Esophagus muscularis mucosa (tissue), 4 donors: ENCODE measurements around the gene LRRC4B. TPM values are rescaled to one million over a fixed set of nuclear protein-coding genes. Genes with fewer than 3 reads are reported as not detected.

Experiments
- DNase-seq: peaks from one replicate; pipeline ENCODE4 v3.0.0-alpha.2; 2017; ENCODE audit errors: extremely low spot score
- H3K27ac ChIP-seq, 4 donors: fragments of 200-600 bp; sonication (generic); replicated peaks in 1 of 4; 1 replicate in 3 of 4; 2 replicates in 1 of 4; pipeline ENCODE4 v1.5.1; 2016 to 2019; ENCODE audit warnings: mild to moderate bottlenecking in 1 of 4
- H3K27me3 ChIP-seq, 4 donors: fragments of 200-600 bp; sonication (generic); one replicate each; pipeline versions ENCODE4 v1.5.1 to v1.6.0; 2016 to 2019
- H3K36me3 ChIP-seq, 4 donors: fragments of 200-600 bp; sonication (generic); one replicate each; pipeline ENCODE4 v1.5.1; 2016 to 2019
- H3K4me1 ChIP-seq, 4 donors: fragments of 200-600 bp; sonication (generic); one replicate each; pipeline ENCODE4 v1.5.1; 2016 to 2019
- H3K4me3 ChIP-seq, 4 donors: fragments of 200-600 bp; sonication (generic); 1 replicate in 2 of 4; 2 replicates in 2 of 4; pipeline ENCODE4 v1.5.1; 2016 to 2019; ENCODE audit warnings: mild to moderate bottlenecking in 4 of 4, moderate library complexity in 1 of 4
- H3K9me3 ChIP-seq, 4 donors: fragments of 200-600 bp; sonication (generic); 1 replicate in 3 of 4; 2 replicates in 1 of 4; pipeline ENCODE4 v1.5.1; 2016 to 2019
- CTCF ChIP-seq, 3 experiments: fragments of 200-600 bp in 2 of 3; fragments of 450-650 bp in 1 of 3; sonication (generic) in 2 of 3; IDR thresholded peaks; one replicate each; pipeline ENCODE4 v1.5.1; 2017 to 2019; ENCODE audit warnings: antibody characterized with exemption in 3 of 3, mild to moderate bottlenecking in 2 of 3, moderate library complexity in 1 of 3
- EP300 ChIP-seq: sonication (generic); formaldehyde crosslinking; IDR thresholded peaks from one replicate; pipeline ENCODE4 v1.6.1; 2017; ENCODE audit warnings: antibody characterized with exemption
- POLR2A ChIP-seq: fragments of 450-650 bp; IDR thresholded peaks from one replicate; pipeline ENCODE4 v1.6.1; 2017; ENCODE audit warnings: antibody characterized with exemption, moderate library complexity, mild to moderate bottlenecking, low read depth
- POLR2AphosphoS5 ChIP-seq, 2 donors: sonication (generic); formaldehyde crosslinking; IDR thresholded peaks; one replicate each; pipeline ENCODE4 v1.6.1; 2017; ENCODE audit warnings: antibody characterized with exemption in 2 of 2
- WGBS: methylation state at CpG from one replicate; pipeline ENCODE4 v1.1.5; 2018; 5-methylcytosine and 5-hydroxymethylcytosine counted together
- intact Hi-C: fragments of 100-400 bp; cut with DNase I; formaldehyde crosslinking; loops from one replicate; pipeline ENCODE4 v1.15.1; 2023
- total RNA-seq, 4 donors: library from RNA; depleted of rRNA; stranded (reverse); fragments of >200 nt; gene quantifications; one replicate each; pipeline versions ENCODE4 v1.1.0 to v1.2.1, GENCODE V29; 2016

The LRRC4B gene
- total RNA-seq, 4 donors from 2014 or later: 3.7 to 12.5 (median 6.7) TPM

- Histone ChIP-seq H3K4me3 (no peak overlapping the region), H3K9me3 (no peaks in the 10 kb centered on the region), H3K4me1 (peaks cover 0 to 19% (median 17%) of the 10 kb centered on the region in 4 donors), H3K27me3 (no peaks in the 10 kb centered on the region), H3K36me3 (peaks cover 0 to 3% (median under 1%) of the 10 kb centered on the region in 4 donors), H3K27ac (no peak overlapping the region)
- 55% methylated on average over 18 of the region's 27 CpGs for WGBS
- DNase-seq: no peak
- intact Hi-C loops: no loop called here
- no peak for TF ChIP-seq EP300
- TF ChIP-seq CTCF (IDR thresholded peaks at IDR 0.05): no peak
- peak; percentile 55 for TF ChIP-seq POLR2A
- TF ChIP-seq POLR2AphosphoS5 (IDR thresholded peaks at IDR 0.05): no peak
Observed at GRCh38 chr19:50500060-50500752, 68.0 kb downstream of the LRRC4B start.

GRCh38 chr19:50498219-50499056, 69.8 kb downstream of the LRRC4B start:
- H3K27ac ChIP-seq: no peak overlapping the region
- peaks cover 0 to 3% (median 0%) of the 10 kb centered on the region in 4 donors for H3K36me3 ChIP-seq
- no peak for DNase-seq
- intact Hi-C loops: no loop called here
- no peak for TF ChIP-seq POLR2AphosphoS5 (IDR thresholded peaks at IDR 0.05)
- WGBS: 81% methylated on average over 11 of the region's 11 CpGs
- H3K27me3 ChIP-seq: no peaks in the 10 kb centered on the region
- peaks cover 0 to 19% (median 17%) of the 10 kb centered on the region in 4 donors for H3K4me1 ChIP-seq
- no peak overlapping the region for H3K4me3 ChIP-seq
- no peaks in the 10 kb centered on the region for H3K9me3 ChIP-seq

DNA sequence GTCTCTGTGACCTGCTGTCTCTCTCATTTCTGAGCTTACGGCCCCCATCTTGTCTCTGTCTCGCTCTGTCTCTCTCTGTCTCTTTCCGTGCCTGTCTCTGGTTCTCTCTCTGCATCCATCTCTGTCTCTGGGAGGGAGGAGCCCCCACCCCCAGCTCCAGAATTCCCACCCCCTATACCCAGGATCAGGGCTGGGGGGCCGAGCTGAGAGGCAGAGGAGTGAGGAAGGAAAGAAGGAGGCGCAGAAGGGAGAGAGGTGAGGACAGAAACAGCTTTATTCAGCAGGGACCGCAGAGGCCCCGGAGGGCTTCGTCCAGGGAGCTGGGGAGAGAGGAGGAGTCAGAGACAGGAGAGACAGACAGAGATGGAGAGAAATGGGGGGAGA, 71.2 kb downstream of the LRRC4B start:
- Histone ChIP-seq H3K27me3 (no peaks in the 10 kb centered on the region), H3K4me1 (peaks cover 0 to 19% (median 17%) of the 10 kb centered on the region in 4 donors), H3K36me3 (peaks cover 0 to 3% (median 0%) of the 10 kb centered on the region in 4 donors), H3K9me3 (no peaks in the 10 kb centered on the region), H3K4me3 (no peak overlapping the region), H3K27ac (no peak overlapping the region)
- no peak for DNase-seq
- intact Hi-C loops: no loop called here
- 78% methylated on average over 8 of the region's 8 CpGs for whole genome bisulfite sequencing
- TF ChIP-seq POLR2A: no peak
- TF ChIP-seq POLR2AphosphoS5 (IDR thresholded peaks at IDR 0.05): no peak
- TF ChIP-seq EP300: no peak
- TF ChIP-seq CTCF (IDR thresholded peaks at IDR 0.05): no peak

- no peak overlapping the region for H3K4me3 ChIP-seq
- no peaks in the 10 kb centered on the region for H3K9me3 ChIP-seq
- H3K36me3 ChIP-seq: peaks cover 0 to 3% (median 0%) of the 10 kb centered on the region in 4 donors
- H3K27ac ChIP-seq: no peak overlapping the region
- peaks cover 0 to under 1% (median 0%) of the 10 kb centered on the region in 4 donors for H3K27me3 ChIP-seq
- WGBS: 68% methylated on average over 28 of the region's 30 CpGs
- intact Hi-C loops: no loop called here
- TF ChIP-seq POLR2AphosphoS5 (IDR thresholded peaks at IDR 0.05) (no peak), EP300 (no peak), CTCF (IDR thresholded peaks at IDR 0.05) (no peak), POLR2A (no peak)
- H3K4me1 ChIP-seq: peaks cover 0 to 14% (median 11%) of the 10 kb centered on the region in 4 donors
- DNase-seq: no peak
Observed at GRCh38 chr19:50496189-50497021, 71.8 kb downstream of the LRRC4B start.
